ENCODE data around the gene ZIC5. TPM values are rescaled to one million over a fixed set of nuclear protein-coding genes. Genes with fewer than 3 reads are reported as not detected.

ZIC5 gene
- total RNA-seq, 1 experiment from 2014 or later: 5.2 TPM

DNA sequence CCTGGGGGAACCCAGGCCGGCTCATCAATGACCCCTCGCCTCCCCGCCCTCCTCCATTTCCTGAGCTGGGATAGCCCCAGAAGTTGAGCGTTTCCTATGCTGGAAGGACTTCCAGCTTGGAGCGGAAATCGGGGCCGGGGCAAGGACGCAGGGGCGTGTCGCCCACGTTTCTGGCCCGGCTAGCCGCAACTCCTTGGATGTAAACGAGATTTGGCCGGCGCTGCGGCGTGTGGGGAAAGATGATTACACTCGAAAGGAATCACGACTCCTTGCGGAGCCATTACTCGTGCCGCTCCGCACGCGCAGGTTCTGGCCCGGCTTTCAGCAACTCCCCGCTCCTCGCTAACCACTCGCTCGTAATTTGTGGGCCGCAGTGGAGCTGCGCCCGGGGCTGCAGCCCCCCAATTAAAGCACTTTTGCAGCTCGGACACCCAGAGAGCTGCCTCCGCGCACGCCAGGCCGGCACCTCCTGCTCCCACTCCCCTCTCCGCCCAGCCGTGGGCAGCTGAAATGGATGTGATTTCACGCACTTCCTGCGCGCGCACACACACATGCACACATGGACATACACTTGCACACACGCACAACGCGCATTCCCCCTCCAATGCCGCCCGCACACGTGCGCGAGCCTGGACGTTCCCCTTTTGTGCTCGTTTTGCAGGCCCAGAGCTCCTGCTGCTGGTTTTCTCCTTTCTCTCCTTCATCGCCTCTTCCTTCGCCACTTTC lies 15.7 kb downstream of the ZIC5 start:
- Histone ChIP-seq H3K9me3 (ENCODE audit: control insufficient read depth, insufficient read depth, low read depth, low read length) (no peaks in the 10 kb centered on the region), H3K4me3 (ENCODE audit: low read depth in 2 of 2, low read length in 2 of 2) (no peak overlapping the region), H3K27me3 (ENCODE audit: control insufficient read depth, insufficient read depth, low read length) (no peaks in the 10 kb centered on the region), H3K4me1 (ENCODE audit: control insufficient read depth, insufficient read depth, low read length) (no peaks in the 10 kb centered on the region), H3K36me3 (ENCODE audit: control insufficient read depth, insufficient read depth, low read length) (no peaks in the 10 kb centered on the region), H3K27ac (ENCODE audit: low read length) (no peak overlapping the region)
- DNase-seq (ENCODE audit: low read depth, low spot score): no peak
- ChIA-PET CTCF (no interaction called here), POLR2A (no interaction called here)
- no TSS peak for BruUV-seq (replicated peaks)
- no peak for ATAC-seq
- intact Hi-C loops (cut with micrococcal nuclease; ENCODE audit: unreplicated experiment): no loop called here
- in situ Hi-C loops (cut with HindIII; ENCODE audit: low pct_unique_long_range_greater_than_20kb, low sequenced_read_pairs): no loop called here
- TF ChIP-seq POLR2AphosphoS5 (IDR thresholded peaks at IDR 0.05; ENCODE audit: low read depth, low read length) (no peak), TCF7L2 (IDR thresholded peaks at IDR 0.05; ENCODE audit: low read depth, low read length) (no peak), SIN3A (IDR thresholded peaks at IDR 0.05; ENCODE audit: borderline replicate concordance, insufficient read depth, low read depth, low read length) (no peak)
- TF ChIP-seq, protein P1, sequence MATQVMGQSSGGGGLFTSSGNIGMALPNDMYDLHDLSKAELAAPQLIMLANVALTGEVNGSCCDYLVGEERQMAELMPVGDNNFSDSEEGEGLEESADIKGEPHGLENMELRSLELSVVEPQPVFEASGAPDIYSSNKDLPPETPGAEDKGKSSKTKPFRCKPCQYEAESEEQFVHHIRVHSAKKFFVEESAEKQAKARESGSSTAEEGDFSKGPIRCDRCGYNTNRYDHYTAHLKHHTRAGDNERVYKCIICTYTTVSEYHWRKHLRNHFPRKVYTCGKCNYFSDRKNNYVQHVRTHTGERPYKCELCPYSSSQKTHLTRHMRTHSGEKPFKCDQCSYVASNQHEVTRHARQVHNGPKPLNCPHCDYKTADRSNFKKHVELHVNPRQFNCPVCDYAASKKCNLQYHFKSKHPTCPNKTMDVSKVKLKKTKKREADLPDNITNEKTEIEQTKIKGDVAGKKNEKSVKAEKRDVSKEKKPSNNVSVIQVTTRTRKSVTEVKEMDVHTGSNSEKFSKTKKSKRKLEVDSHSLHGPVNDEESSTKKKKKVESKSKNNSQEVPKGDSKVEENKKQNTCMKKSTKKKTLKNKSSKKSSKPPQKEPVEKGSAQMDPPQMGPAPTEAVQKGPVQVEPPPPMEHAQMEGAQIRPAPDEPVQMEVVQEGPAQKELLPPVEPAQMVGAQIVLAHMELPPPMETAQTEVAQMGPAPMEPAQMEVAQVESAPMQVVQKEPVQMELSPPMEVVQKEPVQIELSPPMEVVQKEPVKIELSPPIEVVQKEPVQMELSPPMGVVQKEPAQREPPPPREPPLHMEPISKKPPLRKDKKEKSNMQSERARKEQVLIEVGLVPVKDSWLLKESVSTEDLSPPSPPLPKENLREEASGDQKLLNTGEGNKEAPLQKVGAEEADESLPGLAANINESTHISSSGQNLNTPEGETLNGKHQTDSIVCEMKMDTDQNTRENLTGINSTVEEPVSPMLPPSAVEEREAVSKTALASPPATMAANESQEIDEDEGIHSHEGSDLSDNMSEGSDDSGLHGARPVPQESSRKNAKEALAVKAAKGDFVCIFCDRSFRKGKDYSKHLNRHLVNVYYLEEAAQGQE (IDR thresholded peaks at IDR 0.05; ENCODE audit: insufficient read depth in 1 of 2, low read depth in 2 of 2, low read length in 1 of 2): no peak
- TF ChIP-seq, protein P2, sequence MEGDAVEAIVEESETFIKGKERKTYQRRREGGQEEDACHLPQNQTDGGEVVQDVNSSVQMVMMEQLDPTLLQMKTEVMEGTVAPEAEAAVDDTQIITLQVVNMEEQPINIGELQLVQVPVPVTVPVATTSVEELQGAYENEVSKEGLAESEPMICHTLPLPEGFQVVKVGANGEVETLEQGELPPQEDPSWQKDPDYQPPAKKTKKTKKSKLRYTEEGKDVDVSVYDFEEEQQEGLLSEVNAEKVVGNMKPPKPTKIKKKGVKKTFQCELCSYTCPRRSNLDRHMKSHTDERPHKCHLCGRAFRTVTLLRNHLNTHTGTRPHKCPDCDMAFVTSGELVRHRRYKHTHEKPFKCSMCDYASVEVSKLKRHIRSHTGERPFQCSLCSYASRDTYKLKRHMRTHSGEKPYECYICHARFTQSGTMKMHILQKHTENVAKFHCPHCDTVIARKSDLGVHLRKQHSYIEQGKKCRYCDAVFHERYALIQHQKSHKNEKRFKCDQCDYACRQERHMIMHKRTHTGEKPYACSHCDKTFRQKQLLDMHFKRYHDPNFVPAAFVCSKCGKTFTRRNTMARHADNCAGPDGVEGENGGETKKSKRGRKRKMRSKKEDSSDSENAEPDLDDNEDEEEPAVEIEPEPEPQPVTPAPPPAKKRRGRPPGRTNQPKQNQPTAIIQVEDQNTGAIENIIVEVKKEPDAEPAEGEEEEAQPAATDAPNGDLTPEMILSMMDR (IDR thresholded peaks at IDR 0.05): no peak

DNA sequence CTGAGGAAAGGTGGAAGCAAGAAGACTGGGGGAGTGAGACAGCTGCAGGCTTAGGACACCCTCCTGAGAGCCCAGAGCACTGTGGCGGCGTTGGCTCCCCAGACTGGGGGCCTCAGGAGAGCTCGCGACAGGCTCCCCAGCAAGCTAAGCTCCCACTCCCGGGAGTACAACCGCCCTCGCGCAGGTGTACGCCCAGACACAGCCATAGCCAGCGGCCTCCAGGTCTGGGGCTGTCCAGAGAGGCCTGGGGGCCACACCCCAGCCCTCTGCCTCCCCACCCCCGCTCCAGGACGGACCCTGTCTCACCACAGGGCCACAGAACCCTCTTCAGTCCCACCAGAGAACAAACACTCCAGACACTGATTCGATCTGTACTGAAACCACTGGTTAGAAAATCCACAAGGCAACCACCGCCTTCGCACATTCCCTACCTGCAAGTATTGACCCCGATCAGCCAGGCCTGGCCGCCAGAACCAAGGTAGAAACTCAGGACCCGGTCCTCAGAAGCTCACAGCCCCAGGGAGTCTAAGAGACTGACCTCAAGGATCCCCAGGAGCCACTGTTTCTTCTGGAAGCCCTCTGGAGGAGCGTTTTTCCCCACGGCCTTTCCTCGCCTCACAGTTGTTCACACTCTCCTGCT lies 16.3 kb downstream of the ZIC5 start:
- H3K27me3 ChIP-seq (ENCODE audit: control insufficient read depth, insufficient read depth, low read length): no peaks in the 10 kb centered on the region
- no peaks in the 10 kb centered on the region for H3K4me1 ChIP-seq (ENCODE audit: control insufficient read depth, insufficient read depth, low read length)
- no peaks in the 10 kb centered on the region for H3K9me3 ChIP-seq (ENCODE audit: control insufficient read depth, insufficient read depth, low read depth, low read length)
- intact Hi-C loops (cut with micrococcal nuclease; ENCODE audit: unreplicated experiment): no loop called here
- in situ Hi-C loops (cut with HindIII; ENCODE audit: low pct_unique_long_range_greater_than_20kb, low sequenced_read_pairs): no loop called here
- no peak for DNase-seq (ENCODE audit: low read depth, low spot score)
- ChIA-PET CTCF (no interaction called here), POLR2A (no interaction called here)
- TF ChIP-seq POLR2AphosphoS5 (IDR thresholded peaks at IDR 0.05; ENCODE audit: low read depth, low read length) (no peak), SIN3A (IDR thresholded peaks at IDR 0.05; ENCODE audit: borderline replicate concordance, insufficient read depth, low read depth, low read length) (no peak), TCF7L2 (IDR thresholded peaks at IDR 0.05; ENCODE audit: low read depth, low read length) (no peak)
- TF ChIP-seq, protein P2 (IDR thresholded peaks at IDR 0.05): no peak
- TF ChIP-seq, protein P1 (IDR thresholded peaks at IDR 0.05; ENCODE audit: insufficient read depth in 1 of 2, low read depth in 2 of 2, low read length in 1 of 2): no peak
- peak; percentile 47; the same call in 1 of the 2 replicates for ATAC-seq
- no peak overlapping the region for H3K27ac ChIP-seq (ENCODE audit: low read length)
- no TSS peak for BruUV-seq (replicated peaks)
- H3K4me3 ChIP-seq (ENCODE audit: low read depth in 2 of 2, low read length in 2 of 2): no peak overlapping the region
- H3K36me3 ChIP-seq (ENCODE audit: control insufficient read depth, insufficient read depth, low read length): no peaks in the 10 kb centered on the region
